AML-193 (cell line): ENCODE results near the gene BTG4.

Experiments
- DNase-seq, 2 experiments: peaks; one replicate each; lab custom pipeline; 2025; lab: John Stamatoyannopoulos, UW

The BTG4 gene

DNA sequence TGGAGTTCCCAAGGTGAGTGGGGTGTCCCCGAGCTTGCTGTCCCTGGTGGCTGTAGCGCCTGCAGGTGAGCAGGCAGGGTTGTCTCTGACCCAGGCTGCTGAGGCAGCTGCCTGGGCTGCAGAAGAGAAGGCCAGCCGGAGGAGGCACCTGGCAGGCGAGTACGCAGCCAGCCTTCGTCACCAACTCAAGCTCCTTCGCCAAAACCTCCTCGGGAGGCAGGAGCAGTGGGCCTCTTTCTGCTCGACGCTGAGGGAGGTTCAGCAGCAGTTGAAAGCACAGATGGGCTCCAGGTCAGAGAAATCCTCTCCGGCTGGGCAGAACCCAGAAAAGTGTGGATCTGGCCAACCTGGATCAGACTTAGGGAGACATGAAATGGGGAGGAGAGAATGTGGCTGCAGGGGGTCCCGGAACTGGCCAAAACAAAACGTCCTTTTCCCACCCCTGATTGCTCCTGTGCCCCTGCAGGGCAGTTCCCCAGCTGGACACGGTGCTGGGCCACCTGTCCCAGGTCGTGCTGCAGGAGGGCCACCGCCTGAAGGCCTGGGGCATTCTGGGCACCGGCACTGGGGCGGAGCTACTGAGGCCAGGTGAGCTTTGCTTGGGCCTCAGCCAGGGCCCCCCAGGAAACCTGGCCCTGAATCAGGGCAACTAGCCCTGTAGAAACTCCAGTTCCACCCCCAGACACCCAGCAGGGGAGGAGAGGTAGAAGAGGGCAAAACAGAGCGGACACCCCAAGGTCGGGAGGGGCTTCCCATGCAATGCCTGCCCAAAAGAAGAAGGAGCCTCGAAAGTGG lies 56.7 kb downstream of the BTG4 start:
- DNase-seq, result no peak

DNA sequence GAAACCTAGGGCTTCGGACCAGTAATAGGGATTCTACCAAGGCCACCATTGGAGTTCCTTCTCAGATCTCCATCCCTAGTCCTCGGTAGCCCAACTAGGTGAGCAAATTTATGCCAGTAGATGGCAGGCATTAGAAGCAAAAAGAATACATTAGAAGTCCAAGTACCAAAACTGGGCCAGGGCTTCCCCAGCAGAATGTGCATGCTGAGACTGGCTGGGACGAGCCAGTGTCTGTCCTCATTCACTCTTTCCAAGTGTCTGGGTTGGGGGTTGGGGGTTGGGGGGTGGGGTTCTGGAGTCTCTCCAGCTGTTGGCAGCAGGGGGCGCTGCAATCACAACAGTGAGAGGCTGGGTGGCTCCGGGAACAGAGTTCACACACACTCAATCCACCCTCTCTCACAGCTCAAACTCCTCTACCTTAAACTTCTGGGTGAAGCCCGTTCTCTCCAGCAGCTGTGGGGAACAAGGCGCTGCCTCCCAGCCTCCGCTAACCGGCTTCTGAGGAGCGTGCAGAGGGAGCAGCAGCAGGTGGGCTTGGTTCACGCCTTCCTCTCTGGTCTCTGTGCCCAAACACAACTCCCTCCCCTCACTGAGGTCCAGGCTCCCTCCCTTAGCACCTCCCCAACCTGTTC lies 57.5 kb downstream of the BTG4 start:
- peak; percentile 23 to 33 for DNase-seq

- no peak for DNase-seq
These were observed 59.2 kb downstream of the BTG4 start for GRCh38 chr11:111452817-111453552.

- no peak for DNase-seq
These were observed 60.0 kb downstream of the BTG4 start for GRCh38 chr11:111452146-111452545.

DNA sequence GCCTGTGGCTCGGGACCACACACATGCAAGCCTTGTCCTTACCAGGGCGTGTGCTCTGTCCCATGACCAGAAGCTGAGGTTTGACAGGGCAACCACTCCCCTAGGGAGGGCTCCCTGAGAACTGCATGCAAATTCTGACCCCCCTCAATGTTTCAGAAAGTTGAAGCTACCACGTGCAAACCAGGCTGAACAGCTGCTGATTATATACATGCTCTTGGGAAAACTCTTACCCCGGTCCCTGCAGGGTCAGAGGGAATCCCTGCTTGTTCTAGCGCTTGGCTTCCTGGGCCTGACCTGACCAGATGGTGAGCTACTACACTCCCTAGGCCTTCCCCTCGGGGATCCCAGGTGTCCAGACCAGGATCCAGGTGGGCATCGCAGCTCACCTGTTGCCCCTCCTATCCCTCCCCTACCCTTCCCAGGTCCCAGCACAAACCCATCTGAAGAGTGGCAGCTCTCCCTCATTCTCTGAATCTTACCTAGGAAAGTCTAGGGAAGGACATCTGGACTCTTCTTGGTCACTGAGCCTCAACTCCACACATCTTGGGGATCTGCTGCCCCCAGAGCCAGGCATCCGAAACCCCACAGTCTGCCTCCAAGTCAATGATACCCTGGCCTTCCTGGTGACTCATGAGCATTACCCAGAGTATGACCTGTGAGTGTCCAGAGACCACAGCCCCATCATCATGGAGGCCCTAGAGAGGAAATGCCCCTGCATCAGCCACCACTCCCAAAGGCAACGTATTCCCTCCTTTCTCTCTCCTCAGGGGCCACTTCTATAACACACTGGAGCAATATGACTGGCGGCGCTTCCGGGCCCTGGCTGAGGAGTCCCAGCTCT lies 61.5 kb downstream of the BTG4 start:
- DNase-seq, result no peak

GRCh38 chr11:111449696-111450479 lies 62.3 kb downstream of the BTG4 start:
- no peak for DNase-seq

- no peak for DNase-seq
These were observed 63.2 kb downstream of the BTG4 start for GRCh38 chr11:111448831-111449557.

GRCh38 chr11:111448414-111448813 lies 63.8 kb downstream of the BTG4 start:
- DNase-seq, result no peak

DNA sequence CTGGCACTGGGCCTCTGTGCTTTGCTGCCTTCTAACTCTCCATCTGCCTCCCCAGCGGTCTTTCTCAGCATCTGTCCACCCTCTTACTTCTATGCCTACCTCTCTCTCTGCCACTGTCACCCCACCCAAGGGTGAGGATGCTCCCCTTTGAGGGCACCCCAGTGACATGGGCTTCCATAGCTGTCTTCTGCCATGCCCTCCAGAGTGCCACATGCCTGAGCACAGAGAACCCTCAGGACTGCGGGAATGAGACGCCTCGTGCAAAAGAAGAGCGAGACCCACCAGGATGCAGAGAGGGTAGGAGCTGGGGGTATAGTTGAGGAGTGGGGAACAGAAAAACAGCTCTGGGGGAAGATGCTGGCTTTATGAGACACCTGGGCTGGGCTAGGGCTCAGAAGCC lies 64.3 kb downstream of the BTG4 start:
- DNase-seq, result no peak

- no peak for DNase-seq
These were observed 65.1 kb downstream of the BTG4 start for GRCh38 chr11:111447112-111447471.

DNA sequence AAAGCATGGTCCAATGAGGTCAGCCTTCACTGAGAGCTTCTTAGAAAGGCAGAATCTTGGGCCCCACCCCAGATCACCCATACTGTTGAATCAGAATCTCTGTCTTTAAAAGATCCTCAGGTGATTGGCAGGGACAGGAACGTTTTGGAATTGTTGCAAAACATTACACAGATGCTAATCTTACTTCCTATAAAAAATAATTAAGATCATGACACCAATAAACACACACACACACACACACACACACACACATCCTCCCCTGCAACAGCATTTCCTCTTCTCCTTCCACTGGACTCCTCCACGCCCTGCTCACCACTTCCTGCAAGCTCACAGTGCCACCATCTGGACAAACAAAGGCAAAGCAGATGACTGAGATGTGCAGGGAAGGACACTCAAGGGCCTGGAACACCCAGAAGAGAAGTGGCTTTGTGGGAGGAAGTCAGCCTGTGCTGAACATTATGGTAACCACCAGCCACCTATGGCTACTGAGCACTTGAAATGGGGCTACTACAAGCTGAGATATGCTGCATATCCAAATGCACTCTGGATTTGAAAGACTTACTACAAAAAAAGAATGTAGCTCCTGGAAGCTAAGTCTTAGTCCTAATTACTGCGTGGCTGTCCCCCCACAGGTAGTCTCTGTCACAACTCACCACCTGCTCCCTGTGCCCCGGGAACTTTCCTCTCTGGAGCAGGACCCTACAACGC lies 65.6 kb downstream of the BTG4 start:
- DNase-seq, result peak; percentile 94 to 97

- no peak for DNase-seq
These were observed 66.6 kb downstream of the BTG4 start for GRCh38 chr11:111445586-111445985.
